ENCODE data around the gene ARHGAP28.
"Not testable (repeated sequence)": the region's sequence is repeated elsewhere in the genome, so short reads cannot be mapped to it uniquely, and the experiment has no call there.

The ARHGAP28 gene

GRCh38 chr18:6820314-6820713 is 90.8 kb downstream of the ARHGAP28 start:
- DNase-seq (ENCODE audit: low spot score): no peak

GRCh38 chr18:6821356-6821755 is 91.8 kb downstream of the ARHGAP28 start:
- no peak for DNase-seq (ENCODE audit: low spot score)

GRCh38 chr18:6827161-6827560 is 97.6 kb downstream of the ARHGAP28 start:
- DNase-seq (ENCODE audit: low spot score): not testable (repeated sequence)

GRCh38 chr18:6827566-6827965 is 98.0 kb downstream of the ARHGAP28 start:
- not testable (repeated sequence) for DNase-seq (ENCODE audit: low spot score)

- no peak for DNase-seq (ENCODE audit: low spot score)
Observed at GRCh38 chr18:6830916-6831315, 101.4 kb downstream of the ARHGAP28 start.

- DNase-seq (ENCODE audit: low spot score): no peak
Observed at GRCh38 chr18:6835345-6835744, 105.8 kb downstream of the ARHGAP28 start.

- DNase-seq (ENCODE audit: low spot score): no peak
Observed at GRCh38 chr18:6836331-6836730, 106.8 kb downstream of the ARHGAP28 start.

GRCh38 chr18:6837904-6838303 is 108.4 kb downstream of the ARHGAP28 start:
- DNase-seq (ENCODE audit: low spot score): no peak

- DNase-seq (ENCODE audit: low spot score): no peak
Observed at GRCh38 chr18:6842081-6842480, 112.6 kb downstream of the ARHGAP28 start.

- no peak for DNase-seq (ENCODE audit: low spot score)
Observed at GRCh38 chr18:6843308-6843707, 113.8 kb downstream of the ARHGAP28 start.

GRCh38 chr18:6845521-6845920 is 116.0 kb downstream of the ARHGAP28 start:
- DNase-seq (ENCODE audit: low spot score): not testable (repeated sequence)

GRCh38 chr18:6850396-6850795 is 120.9 kb downstream of the ARHGAP28 start:
- DNase-seq (ENCODE audit: low spot score): no peak

GRCh38 chr18:6851480-6851879 is 122.0 kb downstream of the ARHGAP28 start:
- no peak for DNase-seq (ENCODE audit: low spot score)

GRCh38 chr18:6854811-6855210 is 125.3 kb downstream of the ARHGAP28 start:
- DNase-seq (ENCODE audit: low spot score): no peak

GRCh38 chr18:6855767-6856166 is 126.3 kb downstream of the ARHGAP28 start:
- DNase-seq (ENCODE audit: low spot score): no peak

GRCh38 chr18:6857300-6857699 is 127.8 kb downstream of the ARHGAP28 start:
- DNase-seq (ENCODE audit: low spot score): no peak

GRCh38 chr18:6859676-6860422 is 130.3 kb downstream of the ARHGAP28 start:
- no peak for DNase-seq (ENCODE audit: low spot score)

GRCh38 chr18:6860804-6861448 is 131.4 kb downstream of the ARHGAP28 start:
- no peak for DNase-seq (ENCODE audit: low spot score)

GRCh38 chr18:6865251-6865650 is 135.7 kb downstream of the ARHGAP28 start:
- no peak for DNase-seq (ENCODE audit: low spot score)

GRCh38 chr18:6866552-6867085 is 137.1 kb downstream of the ARHGAP28 start:
- no peak for DNase-seq (ENCODE audit: low spot score)

GRCh38 chr18:6868033-6868432 is 138.5 kb downstream of the ARHGAP28 start:
- DNase-seq (ENCODE audit: low spot score): no peak

- no peak for DNase-seq (ENCODE audit: low spot score)
Observed at GRCh38 chr18:6871566-6871965, 142.1 kb downstream of the ARHGAP28 start.

- no peak for DNase-seq (ENCODE audit: low spot score)
Observed at GRCh38 chr18:6873040-6873751, 143.7 kb downstream of the ARHGAP28 start.
